Embryonic facial prominence (tissue), 1 donor: Measurements from ENCODE around the gene SGO2.
A peak's percentile ranks its signal among the peaks of the same experiment; 100 is the strongest.
"Not testable (repeated sequence)": the region's sequence is repeated elsewhere in the genome, so short reads cannot be mapped to it uniquely, and the experiment has no call there.

Source experiments
- DNase-seq: peaks from one replicate; pipeline ENCODE4 v3.0.0-alpha.2; 2016; ENCODE audit errors: extremely low spot score

SGO2 gene

DNA sequence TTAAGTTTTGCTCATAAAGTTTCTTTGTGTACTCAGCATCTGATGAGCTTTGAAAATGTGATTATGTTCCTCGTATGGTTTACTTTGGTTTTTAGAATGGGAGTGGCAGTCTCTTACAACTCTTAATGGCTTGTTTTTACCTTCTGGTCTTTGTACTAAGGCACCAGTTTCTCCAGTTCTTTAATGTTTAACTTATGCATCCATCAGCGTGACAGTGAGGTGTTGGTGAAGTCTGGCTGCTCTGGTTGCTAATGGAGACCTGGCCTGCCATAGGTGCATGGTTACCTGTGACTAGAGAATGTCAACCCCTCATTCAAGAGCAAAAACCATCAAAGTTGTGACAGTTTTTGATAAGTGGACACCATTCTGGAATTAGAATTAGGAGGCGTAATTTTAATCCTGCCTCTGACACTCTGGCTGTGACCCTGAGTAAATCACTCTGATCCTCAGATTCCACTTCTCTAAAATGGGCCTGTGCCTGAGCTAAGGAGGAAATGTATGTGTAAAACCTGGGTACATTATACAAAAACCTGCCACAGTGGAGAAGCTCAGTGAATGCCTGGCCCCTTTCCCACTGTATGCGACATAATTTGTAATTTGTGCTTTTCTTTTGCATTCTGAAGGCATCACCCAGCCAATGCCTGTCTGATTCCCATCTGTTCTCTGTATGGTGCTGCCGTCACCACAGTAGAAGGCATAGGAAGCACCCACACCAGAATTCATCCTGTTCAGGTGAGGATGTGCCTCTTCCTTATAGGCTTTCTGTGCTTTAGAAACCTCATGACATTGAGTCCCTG is 71.0 kb downstream of the SGO2 start:
- no peak for DNase-seq

DNA sequence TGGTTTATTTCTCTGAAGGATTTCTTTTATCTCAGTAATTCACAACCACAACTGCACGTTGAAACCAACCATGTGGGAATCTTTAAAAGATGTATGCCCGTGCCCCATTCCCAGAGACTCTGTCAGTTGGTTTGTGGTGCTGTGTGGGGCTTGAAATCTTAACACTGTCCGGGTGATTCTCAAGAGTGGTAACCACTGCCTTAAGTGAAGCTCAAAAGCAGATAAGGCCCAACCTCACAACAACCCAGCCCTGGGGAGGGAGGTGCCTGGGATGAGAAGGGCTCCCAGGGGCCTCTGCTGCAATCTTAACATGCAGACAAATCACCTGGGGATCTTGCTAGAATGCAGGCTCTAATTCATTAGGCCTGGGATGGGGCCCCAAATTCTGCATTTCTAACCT is 73.2 kb downstream of the SGO2 start:
- no peak for DNase-seq

DNA sequence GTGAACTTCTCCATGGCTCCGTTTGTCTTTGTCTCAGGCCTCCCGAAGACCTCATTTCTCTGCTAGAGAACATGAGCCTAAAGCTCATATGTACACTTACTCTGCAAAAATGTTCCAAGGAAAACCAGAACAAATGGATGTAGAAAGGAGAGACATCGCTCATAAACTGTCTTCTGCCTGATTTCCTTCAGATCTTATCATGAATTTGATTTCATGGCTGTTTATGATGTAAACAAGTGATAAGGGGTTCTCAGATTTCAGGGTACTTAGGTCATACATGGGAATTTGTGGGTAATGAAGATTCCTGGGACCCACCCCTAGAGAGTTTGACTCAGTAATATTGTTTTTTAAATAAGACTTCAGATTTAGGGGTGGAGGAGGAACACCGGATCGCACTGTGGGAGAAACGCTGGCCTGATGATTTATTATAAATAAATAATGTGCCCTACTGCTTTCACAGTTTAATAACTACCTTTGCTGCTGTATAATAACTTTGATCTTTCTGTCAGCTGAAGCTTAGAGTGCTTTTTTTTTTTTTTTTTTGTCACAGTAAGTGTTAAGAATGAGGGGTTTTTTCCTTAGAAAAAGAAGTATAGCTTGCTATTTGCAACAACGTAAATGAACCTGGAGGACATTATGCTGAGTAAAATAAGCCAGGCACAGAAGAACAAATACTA is 74.7 kb downstream of the SGO2 start:
- DNase-seq: no peak

DNA sequence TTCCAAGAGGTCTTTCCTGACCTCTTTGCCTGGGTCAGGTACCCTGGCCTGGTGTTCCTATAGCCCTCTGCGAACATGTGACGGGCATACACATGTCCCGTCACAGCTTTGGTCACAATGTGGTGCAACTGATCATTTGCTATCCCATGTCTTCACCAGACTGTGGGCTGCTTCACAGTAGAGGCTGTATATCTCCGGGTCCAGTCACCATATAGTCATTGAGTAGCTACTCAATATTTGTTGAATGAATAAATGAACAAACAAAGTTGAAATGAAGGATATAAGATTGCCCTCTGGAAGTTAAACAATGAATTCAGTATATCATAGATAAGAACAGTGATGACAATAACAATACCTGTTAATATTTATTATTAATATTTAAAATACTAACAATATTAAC is 76.6 kb downstream of the SGO2 start:
- no peak for DNase-seq

DNA sequence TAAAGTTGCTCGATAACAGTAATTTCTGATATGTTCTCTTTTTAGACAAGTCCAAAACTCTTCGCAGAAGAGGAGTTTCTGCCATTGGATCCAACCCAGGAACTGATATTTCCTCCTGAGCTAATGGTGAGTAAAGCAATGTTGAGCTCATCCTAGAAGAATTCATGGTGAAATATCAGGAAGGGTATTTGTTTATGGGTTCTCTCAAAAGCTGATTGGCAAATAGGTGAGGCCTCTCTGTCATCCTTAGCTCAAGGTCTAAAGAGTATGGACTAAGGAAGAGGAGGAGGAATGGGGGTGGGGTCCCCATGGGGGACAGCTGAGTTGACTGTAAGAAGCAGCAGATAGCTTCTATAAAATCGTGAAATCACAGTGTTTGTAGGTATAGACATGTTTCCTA is 78.0 kb downstream of the SGO2 start:
- no peak for DNase-seq

DNA sequence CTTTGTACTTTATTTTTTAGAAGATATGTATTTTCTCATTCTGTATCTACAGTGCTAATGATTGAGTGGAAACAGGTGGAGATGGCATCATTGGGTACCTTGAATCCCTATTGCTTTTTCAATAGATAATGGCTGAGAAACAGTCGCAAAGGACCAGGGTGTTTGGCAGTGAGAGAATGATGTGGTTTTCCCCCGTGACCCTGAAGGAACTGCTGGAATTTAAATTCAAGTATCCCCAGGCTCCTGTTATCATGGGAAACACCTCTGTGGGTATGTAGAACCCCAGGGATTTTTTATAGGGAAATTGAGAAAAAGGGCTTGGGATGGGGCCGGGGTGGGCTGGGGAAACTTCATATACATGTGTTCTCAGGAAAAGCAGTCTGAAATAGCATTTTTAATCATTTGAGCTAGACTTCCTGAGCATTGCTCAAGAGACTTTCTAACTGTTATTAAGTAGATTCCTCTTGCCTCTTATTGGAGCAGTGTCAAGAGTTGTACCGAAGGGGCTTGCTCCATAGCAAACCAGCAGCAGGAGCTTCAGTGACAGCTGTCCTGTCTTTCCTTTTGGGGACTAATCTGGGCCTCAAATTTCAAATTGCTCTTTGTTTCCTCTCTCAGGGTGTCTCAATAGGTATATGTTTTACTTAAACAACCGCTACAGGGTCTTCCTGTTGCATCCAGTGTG is 78.7 kb downstream of the SGO2 start:
- no peak for DNase-seq

DNA sequence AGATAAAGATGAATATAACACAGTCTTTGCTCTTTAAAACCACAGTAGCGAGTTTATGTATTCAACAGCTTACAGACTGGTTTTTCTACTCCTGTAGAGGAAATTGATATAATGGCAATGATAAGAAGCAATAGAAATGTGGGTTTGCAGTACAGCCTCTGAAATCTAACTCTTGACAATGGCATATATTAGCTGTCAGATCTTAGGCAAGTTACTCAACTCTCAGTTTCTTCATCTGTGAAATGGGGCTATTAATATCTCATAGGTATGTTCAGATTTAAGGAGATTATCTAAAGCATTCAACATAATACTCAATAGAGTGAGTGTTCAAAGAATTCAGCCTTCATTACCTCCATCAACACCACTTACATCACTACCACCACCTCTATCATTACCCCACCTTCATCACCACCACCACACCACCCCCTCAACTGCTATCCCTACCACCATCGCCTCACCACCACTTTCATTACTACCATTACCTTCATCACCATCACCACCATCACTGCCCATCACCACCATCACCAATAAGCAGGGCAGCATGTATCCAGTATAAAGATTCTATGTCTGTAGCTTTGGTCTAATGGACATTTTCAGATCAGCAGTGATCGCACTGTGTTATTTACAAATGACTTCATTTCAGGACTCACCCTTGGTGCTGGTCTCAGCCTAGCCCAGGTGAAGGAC is 82.5 kb downstream of the SGO2 start:
- DNase-seq: no peak

DNA sequence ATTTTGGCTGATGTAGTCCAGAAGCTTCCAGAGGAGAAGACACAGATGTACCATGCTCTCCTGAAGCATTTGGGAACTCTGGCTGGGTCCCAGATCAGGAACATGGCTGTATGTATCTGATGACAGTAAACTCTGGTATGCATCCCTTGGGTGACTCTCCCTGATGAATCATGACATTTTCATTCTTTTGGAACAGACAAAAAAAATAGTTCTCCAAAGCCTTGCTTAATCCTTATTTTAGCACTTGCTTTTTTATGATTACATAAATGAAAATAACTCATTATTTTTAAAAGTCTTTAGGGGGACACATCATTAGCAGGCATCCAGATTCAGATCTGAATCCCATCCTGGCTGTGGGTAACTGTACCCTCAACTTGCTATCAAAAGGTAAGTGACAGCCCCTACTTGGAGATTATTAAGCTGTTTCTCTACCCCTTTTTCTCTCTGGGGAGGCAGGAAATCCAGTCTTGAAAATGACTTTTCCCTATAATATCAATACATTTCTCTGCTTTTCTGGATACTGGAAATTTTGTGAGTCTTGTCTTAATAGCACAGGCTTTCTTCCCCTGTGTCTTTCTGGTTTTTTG is 83.1 kb downstream of the SGO2 start:
- DNase-seq: no peak

DNA sequence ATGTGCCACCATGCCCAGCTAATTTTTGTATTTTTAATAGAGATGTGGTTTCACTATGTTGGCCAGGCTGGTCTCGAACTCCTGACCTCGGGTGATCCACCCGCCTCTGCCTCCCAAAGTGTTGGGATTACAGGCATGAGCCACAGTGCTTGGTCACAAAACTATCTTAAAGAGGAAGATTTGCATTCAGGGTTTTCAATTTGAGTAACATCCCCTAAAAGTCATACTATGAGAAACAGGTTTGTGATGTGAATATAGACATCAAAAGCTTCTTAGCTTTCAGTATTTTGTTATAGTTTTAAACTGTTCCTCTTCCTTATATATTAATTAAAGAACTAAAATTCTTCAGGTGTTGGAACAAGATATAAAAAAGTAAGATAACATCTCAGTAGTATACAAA is 84.2 kb downstream of the SGO2 start:
- not testable (repeated sequence) for DNase-seq

DNA sequence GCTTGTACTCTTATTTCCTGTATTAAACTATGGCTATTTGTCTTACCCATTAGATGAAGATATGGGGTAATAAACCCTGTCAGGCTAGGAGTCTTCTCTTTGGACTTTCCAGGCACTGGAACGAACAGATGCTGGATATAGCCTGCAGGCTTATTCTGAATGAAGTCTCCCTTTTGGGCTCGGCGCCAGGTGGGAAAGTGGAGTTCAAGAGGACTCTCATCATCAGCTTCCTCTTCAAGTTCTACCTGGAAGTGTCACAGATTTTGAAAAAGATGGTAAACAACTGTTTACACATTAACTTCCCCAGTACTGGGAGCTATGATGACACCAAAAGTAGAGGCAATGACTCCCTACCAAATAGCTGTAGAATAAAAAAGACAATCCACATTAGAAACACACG is 87.7 kb downstream of the SGO2 start:
- no peak for DNase-seq

DNA sequence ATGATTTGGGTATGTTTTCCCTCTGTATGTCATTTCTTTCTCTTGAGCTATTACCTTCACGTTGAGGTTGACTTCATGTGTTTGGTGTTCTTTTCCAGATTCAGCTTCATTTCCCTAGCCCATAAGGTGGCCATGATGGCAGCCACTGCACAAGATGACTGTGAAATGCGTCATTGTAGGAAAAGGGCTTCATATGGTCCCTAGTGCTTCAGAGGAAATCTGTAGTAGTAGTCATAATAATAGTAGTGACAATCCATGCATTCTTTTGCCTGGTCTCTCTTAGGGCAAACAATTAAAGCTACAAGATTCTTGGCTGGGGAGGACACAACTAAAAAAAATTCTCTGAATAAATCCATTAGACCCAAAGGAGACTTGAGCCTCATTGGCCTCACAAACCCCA is 88.2 kb downstream of the SGO2 start:
- no peak for DNase-seq

DNA sequence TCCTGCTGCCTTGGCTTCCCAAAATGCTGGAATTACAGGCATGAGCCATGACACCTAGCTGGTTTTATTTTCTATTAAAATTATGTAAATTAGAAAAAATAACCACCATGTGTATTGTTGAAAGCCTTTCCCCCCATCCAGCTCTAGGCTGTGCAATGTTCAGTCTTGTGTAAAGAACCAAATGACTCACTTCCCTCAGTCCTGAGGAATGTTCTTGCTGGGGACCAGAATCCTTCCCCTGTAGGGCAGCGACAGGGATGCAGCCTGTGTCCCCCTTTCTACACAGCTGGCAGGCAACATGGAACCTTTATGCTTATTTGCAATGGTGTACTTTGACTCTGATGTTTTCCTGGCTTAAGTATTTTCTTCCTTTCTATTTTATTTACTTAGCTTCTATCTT is 89.2 kb downstream of the SGO2 start:
- DNase-seq: no peak

DNA sequence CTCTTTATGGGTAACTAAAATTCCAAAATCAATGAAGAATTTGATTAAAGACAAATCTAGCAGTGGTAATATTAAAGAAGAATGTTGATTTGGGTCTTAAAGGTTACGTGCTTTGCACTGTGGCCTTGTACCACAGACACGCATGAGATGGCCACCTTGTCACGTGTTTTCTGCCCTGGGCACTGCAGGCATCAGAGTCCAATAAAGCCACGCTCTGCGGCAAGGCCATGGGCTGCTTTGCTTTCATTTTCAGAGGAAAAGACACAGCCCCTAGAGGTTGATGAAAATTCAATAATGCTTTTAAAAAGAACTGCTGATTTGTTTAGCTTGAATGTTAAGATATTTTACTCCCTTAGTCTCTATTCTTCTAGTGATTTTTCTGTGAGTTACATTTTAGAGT is 90.2 kb downstream of the SGO2 start:
- no peak for DNase-seq

DNA sequence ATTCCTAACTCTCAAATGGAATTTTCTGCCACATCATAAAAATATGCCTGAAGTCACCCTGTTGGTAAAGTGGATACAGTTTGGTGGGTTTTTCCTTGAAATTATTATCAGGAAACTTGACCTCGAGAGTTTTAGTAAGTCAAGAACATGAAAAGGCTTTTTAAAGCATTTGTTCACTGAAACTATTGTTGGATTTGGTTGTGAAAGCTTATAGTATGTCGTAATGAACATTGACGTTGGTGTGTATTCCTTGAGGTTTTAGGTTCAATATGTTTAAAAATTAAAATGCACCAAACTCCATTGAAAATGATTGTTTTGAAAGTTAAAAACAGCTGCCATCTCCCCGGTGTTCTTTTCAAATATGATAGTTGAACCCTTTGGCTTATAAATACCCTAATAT is 90.6 kb downstream of the SGO2 start:
- no peak for DNase-seq

DNA sequence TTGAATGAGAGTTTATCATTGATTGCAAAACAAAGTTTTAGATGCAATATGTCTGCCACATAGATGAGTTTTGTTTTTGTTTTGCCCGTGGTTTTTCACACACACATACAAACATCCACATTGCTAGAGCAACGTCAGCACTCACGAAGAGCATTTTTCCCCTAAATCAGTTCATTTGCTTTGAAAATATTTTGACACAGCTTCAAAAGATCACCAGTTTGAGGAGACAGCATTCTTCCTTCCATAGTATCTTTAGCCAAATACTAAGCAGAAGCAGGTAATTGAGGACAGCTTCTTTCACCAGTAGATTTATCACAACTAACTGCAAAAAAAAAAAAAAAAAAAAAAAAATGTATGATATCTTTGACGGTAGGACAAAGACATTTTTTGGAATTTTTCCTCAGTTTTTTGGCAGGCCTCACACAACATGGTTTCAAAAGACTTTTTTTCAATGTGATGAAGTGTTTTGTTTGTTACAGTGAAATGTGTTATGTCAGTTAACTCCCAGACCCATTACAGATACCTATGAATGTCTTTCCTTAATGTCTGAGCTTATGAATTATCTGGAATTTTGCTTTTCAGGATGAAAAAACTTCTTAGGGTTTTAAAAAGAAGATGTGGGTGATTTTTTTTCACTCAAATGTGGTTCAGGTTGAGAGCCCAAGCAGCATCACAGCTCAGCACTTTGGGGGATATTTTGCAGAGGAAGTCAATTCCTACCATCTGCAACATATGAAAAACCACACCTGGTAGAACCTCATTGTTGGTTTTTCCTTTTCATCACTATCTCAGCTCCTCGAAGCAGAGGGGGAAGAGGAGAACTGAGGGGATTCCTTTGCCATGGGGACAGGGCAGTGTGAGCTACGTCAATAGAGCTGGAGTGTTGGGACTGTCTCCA is 91.4 kb downstream of the SGO2 start:
- DNase-seq: no peak

DNA sequence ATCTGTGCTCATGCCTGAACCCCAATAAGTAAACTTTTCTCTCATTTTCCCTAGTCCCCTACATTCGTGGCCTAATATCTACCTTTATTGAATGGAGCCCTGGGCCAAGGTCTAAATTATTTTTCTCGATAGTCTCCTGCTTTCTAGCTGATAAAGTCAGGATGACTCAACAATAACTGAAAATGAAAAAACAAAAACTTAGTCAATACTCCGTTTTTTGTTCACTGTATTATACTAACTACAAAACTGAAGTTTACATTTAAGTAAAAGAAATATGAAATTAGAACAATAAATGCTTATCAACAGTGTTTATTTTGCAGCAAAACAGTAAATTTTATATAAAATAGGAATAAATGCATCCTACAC is 92.0 kb downstream of the SGO2 start:
- no peak for DNase-seq

DNA sequence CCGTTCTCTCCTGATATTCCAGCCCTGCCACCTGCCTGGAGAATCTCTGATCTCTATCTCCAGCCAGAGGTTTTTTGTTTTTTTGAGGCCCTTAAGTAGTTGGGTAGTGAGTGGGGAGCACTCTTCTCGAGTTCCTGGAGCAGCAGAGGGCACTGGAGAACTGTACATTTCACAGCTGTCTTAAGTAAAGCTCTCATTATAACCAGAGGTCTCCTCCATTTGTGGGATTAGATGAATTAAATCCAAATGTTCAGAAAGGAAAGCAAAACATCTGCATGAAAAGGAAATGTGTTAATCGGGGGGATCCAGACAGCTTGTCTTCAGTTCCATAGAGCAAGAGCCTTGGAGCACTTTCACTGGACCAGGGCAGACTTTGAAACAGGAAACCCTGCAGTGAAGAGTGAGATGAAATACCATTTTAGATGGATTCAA is 92.6 kb downstream of the SGO2 start:
- peak; percentile 34 for DNase-seq

DNA sequence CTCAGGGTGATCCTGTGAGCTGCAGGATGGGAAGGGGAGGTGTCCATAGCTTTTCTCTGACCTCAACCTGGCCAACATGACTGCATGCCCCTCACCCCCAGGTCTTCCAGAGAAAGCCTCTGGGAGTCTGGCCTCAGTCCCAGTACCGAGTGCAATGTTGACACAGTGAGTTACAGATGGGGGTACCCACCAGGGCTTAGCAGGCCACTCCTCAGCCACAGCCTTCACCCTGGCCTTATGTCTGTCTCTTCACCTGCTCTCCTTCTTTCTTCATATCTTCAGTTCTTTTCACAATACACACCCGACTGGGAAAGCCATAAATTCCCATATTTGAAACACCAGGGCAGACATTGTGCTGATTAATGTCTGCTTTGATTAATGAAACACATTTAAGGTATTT is 93.3 kb downstream of the SGO2 start:
- DNase-seq: no peak

DNA sequence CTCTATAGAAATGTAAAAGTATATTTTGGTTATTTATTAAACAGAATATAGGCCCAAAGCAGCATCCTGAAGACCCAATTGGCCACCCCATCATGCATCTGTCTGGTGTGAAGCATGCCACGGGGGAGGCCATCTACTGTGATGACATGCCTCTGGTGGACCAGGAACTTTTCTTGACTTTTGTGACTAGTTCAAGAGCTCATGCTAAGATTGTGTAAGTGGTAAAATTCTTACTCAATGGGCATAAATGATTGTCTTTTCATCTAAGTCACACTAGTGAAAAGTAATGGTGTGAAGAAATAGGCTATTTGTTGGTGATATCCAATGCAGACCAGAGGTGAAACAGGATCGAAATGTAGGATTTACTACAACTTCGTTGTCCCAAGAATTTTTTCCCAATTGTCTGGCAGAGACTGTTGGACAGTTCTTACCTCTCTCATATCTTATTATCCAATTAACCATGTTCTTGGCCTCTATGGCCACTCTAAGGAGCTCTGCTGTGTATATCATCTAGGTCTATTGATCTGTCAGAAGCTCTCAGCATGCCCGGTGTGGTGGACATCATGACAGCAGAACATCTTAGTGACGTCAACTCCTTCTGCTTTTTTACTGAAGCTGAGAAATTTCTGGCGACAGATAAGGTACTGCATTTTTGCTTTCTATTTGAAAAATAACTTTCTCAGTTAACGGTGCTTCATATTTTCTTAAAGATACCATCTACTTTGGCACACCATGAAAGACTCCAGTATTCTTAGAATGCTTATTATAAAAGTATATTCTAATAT is 94.8 kb downstream of the SGO2 start:
- no peak for DNase-seq

DNA sequence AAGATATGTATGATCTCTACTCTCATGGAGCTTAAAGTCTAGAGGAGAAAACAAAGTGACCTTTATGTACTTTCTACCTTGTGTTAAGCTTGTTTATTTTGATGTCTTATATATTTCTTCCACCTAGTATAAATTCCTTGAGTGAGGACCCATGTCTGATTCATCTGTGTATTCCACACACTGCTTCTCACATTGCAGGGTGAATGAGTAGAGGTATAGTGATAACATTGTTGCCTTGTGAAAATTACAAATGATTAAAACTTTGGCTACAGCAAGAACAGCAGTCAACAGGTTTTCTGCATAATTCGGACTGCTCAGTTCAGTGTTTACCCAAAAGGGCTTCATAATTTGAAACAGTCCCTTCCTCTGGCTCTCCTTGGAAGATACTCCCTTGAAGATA is 96.1 kb downstream of the SGO2 start:
- no peak for DNase-seq
